ENCODE measurements around the gene KIFC1. TPM values are rescaled to one million over a fixed set of nuclear protein-coding genes. Genes with fewer than 3 reads are reported as not detected.

The KIFC1 gene
- total RNA-seq, 1 donor from 2014 or later, result 93.9 TPM

DNA sequence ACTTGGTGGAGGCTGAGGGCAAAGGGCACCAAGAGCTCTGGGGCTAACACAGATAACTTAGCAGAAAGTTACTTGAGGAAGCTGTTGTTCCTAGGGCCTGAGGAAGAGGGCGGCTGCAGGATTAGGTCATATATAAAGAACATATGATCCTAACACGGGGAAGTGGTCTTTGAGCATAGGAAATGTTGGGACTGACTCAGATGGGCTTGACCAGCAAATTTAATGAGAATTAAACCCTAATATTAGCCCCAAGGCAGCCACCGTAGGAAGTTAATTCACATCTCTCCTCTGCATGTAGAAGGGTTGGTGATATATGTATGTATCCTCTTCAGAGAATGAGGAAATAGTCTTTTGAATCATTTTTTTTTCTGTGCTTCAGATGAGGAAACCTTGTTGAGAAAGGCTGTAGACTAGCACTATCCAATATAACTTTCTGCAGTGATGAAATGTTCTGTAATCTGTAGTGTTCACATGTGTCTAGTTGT is 53.5 kb downstream of the KIFC1 start:
- Histone ChIP-seq H3K27me3 (no peaks in the 10 kb centered on the region), H3F3A (ENCODE audit: low read depth) (peaks cover 8% of the 10 kb centered on the region), H3K4me1 (no peaks in the 10 kb centered on the region), H4K20me1 (ENCODE audit: low read depth) (peaks cover 15% of the 10 kb centered on the region), H3K4me2 (no peak overlapping the region), H3K79me2 (ENCODE audit: low read depth) (no peaks in the 10 kb centered on the region), H3K9ac (no peak overlapping the region), H3K36me3 (peaks cover 3% of the 10 kb centered on the region), H2AFZ (replicated peaks) (no peak overlapping the region), H3K27ac (no peak overlapping the region), H3K4me3 (no peak overlapping the region), H3K9me3 (ENCODE audit: low read depth) (no peaks in the 10 kb centered on the region)
- H3K36me3 Mint-ChIP-seq, result peaks cover 61% of the 10 kb centered on the region
- no peak overlapping the region for H3K27ac Mint-ChIP-seq
- H3K4me1 Mint-ChIP-seq, result no peaks in the 10 kb centered on the region
- DNase-seq (ENCODE audit: low spot score), result no peak
- peak overlapping the region; percentile 8 for H3K4me3 Mint-ChIP-seq
- H3K27me3 Mint-ChIP-seq (ENCODE audit: insufficient read depth, low read depth), result peaks cover 12% of the 10 kb centered on the region
- no peak for TF ChIP-seq EZH2 (IDR thresholded peaks at IDR 0.05)
- no peak for TF ChIP-seq EZH2phosphoT487 (IDR thresholded peaks at IDR 0.05)
- TF ChIP-seq, protein P1, sequence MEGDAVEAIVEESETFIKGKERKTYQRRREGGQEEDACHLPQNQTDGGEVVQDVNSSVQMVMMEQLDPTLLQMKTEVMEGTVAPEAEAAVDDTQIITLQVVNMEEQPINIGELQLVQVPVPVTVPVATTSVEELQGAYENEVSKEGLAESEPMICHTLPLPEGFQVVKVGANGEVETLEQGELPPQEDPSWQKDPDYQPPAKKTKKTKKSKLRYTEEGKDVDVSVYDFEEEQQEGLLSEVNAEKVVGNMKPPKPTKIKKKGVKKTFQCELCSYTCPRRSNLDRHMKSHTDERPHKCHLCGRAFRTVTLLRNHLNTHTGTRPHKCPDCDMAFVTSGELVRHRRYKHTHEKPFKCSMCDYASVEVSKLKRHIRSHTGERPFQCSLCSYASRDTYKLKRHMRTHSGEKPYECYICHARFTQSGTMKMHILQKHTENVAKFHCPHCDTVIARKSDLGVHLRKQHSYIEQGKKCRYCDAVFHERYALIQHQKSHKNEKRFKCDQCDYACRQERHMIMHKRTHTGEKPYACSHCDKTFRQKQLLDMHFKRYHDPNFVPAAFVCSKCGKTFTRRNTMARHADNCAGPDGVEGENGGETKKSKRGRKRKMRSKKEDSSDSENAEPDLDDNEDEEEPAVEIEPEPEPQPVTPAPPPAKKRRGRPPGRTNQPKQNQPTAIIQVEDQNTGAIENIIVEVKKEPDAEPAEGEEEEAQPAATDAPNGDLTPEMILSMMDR (IDR thresholded peaks at IDR 0.05), result no peak
- no peaks in the 10 kb centered on the region for H3K9me3 Mint-ChIP-seq

DNA sequence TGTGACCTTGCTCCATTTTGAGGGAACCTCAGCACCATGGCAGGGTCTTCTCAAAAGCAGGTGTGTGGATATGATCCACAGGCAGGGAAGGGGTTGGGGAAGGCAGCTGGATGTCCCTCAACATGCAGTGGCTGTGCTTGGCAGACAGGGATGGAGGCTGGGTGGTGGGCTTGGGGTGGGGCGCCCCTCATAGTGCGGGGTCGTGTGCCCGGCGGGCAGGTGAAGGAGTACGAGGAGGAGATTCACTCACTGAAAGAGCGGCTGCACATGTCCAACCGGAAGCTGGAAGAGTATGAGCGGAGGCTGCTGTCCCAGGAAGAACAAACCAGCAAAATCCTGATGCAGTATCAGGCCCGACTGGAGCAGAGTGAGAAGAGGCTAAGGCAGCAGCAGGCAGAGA is 54.7 kb downstream of the KIFC1 start:
- no peak for DNase-seq (ENCODE audit: low spot score)
- Histone ChIP-seq H3K27me3 (no peaks in the 10 kb centered on the region), H3K27ac (no peak overlapping the region), H3K4me3 (no peak overlapping the region), H3K36me3 (peaks cover 3% of the 10 kb centered on the region), H4K20me1 (ENCODE audit: low read depth) (peaks cover 19% of the 10 kb centered on the region), H3K4me2 (no peak overlapping the region), H2AFZ (replicated peaks) (no peak overlapping the region), H3K4me1 (no peaks in the 10 kb centered on the region), H3F3A (ENCODE audit: low read depth) (peaks cover 20% of the 10 kb centered on the region), H3K79me2 (ENCODE audit: low read depth) (no peaks in the 10 kb centered on the region), H3K9ac (no peak overlapping the region), H3K9me3 (ENCODE audit: low read depth) (no peaks in the 10 kb centered on the region)
- no peak for TF ChIP-seq EZH2phosphoT487 (IDR thresholded peaks at IDR 0.05)
- no peak for TF ChIP-seq EZH2 (IDR thresholded peaks at IDR 0.05)
- TF ChIP-seq, protein P1 (IDR thresholded peaks at IDR 0.05), result no peak
- H3K36me3 Mint-ChIP-seq, result peaks cover 56% of the 10 kb centered on the region
- H3K9me3 Mint-ChIP-seq, result no peaks in the 10 kb centered on the region
- no peak overlapping the region for H3K4me3 Mint-ChIP-seq
- no peak overlapping the region for H3K27ac Mint-ChIP-seq
- H3K27me3 Mint-ChIP-seq (ENCODE audit: insufficient read depth, low read depth), result peaks cover 12% of the 10 kb centered on the region
- H3K4me1 Mint-ChIP-seq, result peaks cover 8% of the 10 kb centered on the region

DNA sequence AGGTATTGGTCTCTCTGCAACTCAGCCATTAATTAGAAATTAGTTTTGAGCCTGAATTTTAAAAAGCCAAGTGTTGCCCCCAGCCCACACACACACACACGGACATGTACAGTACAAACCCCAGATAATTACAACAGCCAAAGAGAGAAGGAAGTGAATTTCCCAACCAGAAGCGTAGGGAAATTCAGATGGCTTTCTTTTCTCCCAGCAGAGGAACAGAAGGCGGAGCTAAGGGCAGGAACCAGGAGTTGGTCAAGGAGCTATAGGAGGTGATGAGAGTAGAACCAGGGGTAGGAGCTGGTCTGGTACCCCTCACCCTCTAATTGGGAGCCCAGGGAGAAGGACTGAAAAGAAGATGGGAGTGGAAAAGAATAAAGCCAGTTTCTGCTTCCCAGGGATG is 58.8 kb downstream of the KIFC1 start:
- peak overlapping the region; percentile 4 for H3K27ac Mint-ChIP-seq

More for the DNA sequence above, 58.8 kb downstream of the KIFC1 start:
- DNase-seq (ENCODE audit: low spot score), result no peak
- no peak overlapping the region for H3K4me3 ChIP-seq
- Mint-ChIP-seq H3K4me1 (peaks cover 29% of the 10 kb centered on the region), H3K27me3 (ENCODE audit: insufficient read depth, low read depth) (peaks cover 14% of the 10 kb centered on the region), H3K4me3 (no peak overlapping the region), H3K36me3 (peaks cover 34% of the 10 kb centered on the region), H3K9me3 (no peaks in the 10 kb centered on the region)
- no peaks in the 10 kb centered on the region for H3K4me1 ChIP-seq
- peak overlapping the region; percentile 53 for H3K27ac ChIP-seq
- no peak overlapping the region for H3K9ac ChIP-seq
- no peaks in the 10 kb centered on the region for H3K9me3 ChIP-seq (ENCODE audit: low read depth)
- H3K4me2 ChIP-seq, result no peak overlapping the region
- H2AFZ ChIP-seq (replicated peaks), result no peak overlapping the region
- TF ChIP-seq EZH2 (IDR thresholded peaks at IDR 0.05) (no peak), EZH2phosphoT487 (IDR thresholded peaks at IDR 0.05) (no peak)
- TF ChIP-seq, protein P1 (IDR thresholded peaks at IDR 0.05), result no peak
- no peaks in the 10 kb centered on the region for H3K27me3 ChIP-seq
- H3K79me2 ChIP-seq (ENCODE audit: low read depth), result peaks cover 10% of the 10 kb centered on the region
- peaks cover 3% of the 10 kb centered on the region for H3K36me3 ChIP-seq
- H3F3A ChIP-seq (ENCODE audit: low read depth), result peaks cover 39% of the 10 kb centered on the region
- peaks cover 15% of the 10 kb centered on the region for H4K20me1 ChIP-seq (ENCODE audit: low read depth)
